ENCODE data around the gene PRR7. TPM values are rescaled to one million over a fixed set of nuclear protein-coding genes. Genes with fewer than 3 reads are reported as not detected.
"Not testable (repeated sequence)": the region's sequence is repeated elsewhere in the genome, so short reads cannot be mapped to it uniquely, and the experiment has no call there.

PRR7 gene
- total RNA-seq, 4 donors from 2014 or later: 5.0 to 7.7 (median 6.4) TPM

GRCh38 chr5:177405805-177406204, 40.8 kb upstream of the PRR7 start:
- TF ChIP-seq POLR2A (IDR thresholded peaks at IDR 0.05) (no peak), CTCF (IDR thresholded peaks at IDR 0.05) (no peak)
- peaks cover 0 to 39% (median 10%) of the 10 kb centered on the region in 4 donors for H3K27me3 ChIP-seq
- no peak for DNase-seq
- H3K4me1 ChIP-seq: peaks cover 29 to 40% (median 34%) of the 10 kb centered on the region in 3 donors
- H3K36me3 ChIP-seq: no peaks in the 10 kb centered on the region
- intact Hi-C loops (cut with DNase I): loop anchor here (5.0 kb wide), 1 partner anchor 46 kb away; no protein-coding TSS in a partner anchor
- 75% methylated on average over 1 of the region's 5 CpGs; no CpG with 5 or more reads in 1 of the 2 donors for WGBS, 2 donors
- H3K9me3 ChIP-seq: no peaks in the 10 kb centered on the region
- no peak overlapping the region for H3K4me3 ChIP-seq
- H3K27ac ChIP-seq: no peak overlapping the region

- Histone ChIP-seq H3K27ac (no peak within 1 kb of the TSS), H3K9me3 (no peaks in the 10 kb centered on the region), H3K36me3 (no peaks in the 10 kb centered on the region), H3K4me3 (no peak within 1 kb of the TSS), H3K27me3 (peaks cover 0 to 6% (median 0%) of the 10 kb centered on the region in 4 donors), H3K4me1 (peaks cover 9 to 24% (median 16%) of the 10 kb centered on the region in 3 donors)
- TF ChIP-seq POLR2A (IDR thresholded peaks at IDR 0.05) (no peak), CTCF (IDR thresholded peaks at IDR 0.05) (no peak)
- WGBS, 2 donors: 86 to 90% methylated on average over 5 to 6 of the region's 9 CpGs
- intact Hi-C loops (cut with DNase I): loop anchor here (5.0 kb wide), 1 partner anchor 43 kb away; no protein-coding TSS in a partner anchor
- no peak for DNase-seq
Observed at GRCh38 chr5:177409043-177409801, 37.4 kb upstream of the PRR7 start, which contains the start of gene F12. F12 (minus strand) TSS chr5:177409564; CDS start chr5:177409527, 37 bp downstream.

DNA sequence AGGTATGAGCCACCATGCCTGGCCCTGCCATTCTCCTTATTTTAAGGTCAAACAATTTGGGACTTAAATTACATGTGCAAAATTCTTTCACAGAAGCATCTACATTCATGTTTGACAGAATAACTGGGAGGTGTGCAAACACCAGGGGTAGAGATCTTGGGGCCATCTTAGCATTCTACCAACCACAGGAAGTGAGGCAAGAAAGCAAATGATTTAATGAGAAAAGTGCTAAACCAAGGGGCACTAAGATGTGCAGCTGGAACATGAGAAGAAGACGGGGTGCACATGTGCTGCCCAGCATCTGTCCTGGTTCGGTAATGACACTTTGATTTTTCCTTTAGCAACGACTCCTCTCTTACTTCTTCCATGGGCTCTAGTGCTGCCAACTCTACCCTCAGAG, 36.0 kb upstream of the PRR7 start:
- intact Hi-C loops (cut with DNase I): no loop called here
- Histone ChIP-seq H3K4me1 (peaks cover 0 to 10% (median 8%) of the 10 kb centered on the region in 3 donors), H3K27me3 (no peaks in the 10 kb centered on the region), H3K27ac (no peak overlapping the region), H3K9me3 (no peaks in the 10 kb centered on the region), H3K4me3 (no peak overlapping the region), H3K36me3 (no peaks in the 10 kb centered on the region)
- no peak for TF ChIP-seq POLR2A (IDR thresholded peaks at IDR 0.05)
- no peak for TF ChIP-seq CTCF (IDR thresholded peaks at IDR 0.05)
- DNase-seq: no peak
- 81 to 83% methylated on average over 3 of the region's 3 CpGs for WGBS, 2 donors

DNA sequence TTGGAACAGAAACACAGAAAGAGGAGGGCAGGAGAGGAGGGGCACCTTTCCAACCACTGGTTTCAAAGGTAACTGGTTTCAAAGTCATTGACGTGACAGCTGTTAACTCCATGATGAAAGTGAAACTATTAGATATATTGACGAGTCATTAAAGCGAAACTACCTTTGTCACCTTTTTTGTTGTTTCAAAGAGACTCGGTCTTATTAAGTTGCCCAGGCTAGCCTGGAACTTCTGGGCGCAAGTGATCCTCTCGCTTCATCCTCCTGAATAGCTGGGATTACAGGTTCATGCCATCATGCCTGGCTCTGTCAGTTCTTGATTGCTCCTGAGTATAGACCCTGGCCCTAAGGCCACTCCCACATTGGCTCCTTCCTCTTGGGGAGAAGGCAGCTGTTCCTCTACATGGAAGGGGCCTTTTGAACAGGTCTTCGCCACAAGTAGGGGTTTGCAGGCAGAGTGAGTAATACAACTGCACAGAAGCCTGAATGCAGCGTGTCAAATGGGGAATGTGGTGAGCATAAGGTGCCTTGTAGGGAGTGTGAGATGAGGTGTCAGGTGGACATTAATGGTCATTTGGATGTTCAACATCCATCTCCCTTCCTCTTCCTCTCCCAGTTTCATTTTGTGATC, 33.9 kb upstream of the PRR7 start:
- DNase-seq: no peak
- Histone ChIP-seq H3K27me3 (no peaks in the 10 kb centered on the region), H3K9me3 (no peaks in the 10 kb centered on the region), H3K4me3 (peak overlapping the region in 2 of 4 donors; percentile 0 to 1), H3K27ac (peak overlapping the region in 3 of 4 donors; percentile 25 to 47 (median 34)), H3K36me3 (no peaks in the 10 kb centered on the region), H3K4me1 (peaks cover 0 to 17% (median 8%) of the 10 kb centered on the region in 3 donors)
- no peak for TF ChIP-seq POLR2A (IDR thresholded peaks at IDR 0.05)
- intact Hi-C loops (cut with DNase I): no loop called here
- 22 to 65% methylated on average over 7 of the region's 8 CpGs for WGBS, 2 donors

GRCh38 chr5:177414481-177414880, 32.1 kb upstream of the PRR7 start:
- no peaks in the 10 kb centered on the region for H3K27me3 ChIP-seq
- DNase-seq: no peak
- peaks cover 0 to 17% (median 8%) of the 10 kb centered on the region in 3 donors for H3K4me1 ChIP-seq
- no peak for TF ChIP-seq POLR2A (IDR thresholded peaks at IDR 0.05)
- TF ChIP-seq CTCF (IDR thresholded peaks at IDR 0.05): no peak
- no peak overlapping the region for H3K27ac ChIP-seq
- intact Hi-C loops (cut with DNase I): no loop called here
- no peaks in the 10 kb centered on the region for H3K36me3 ChIP-seq
- no peaks in the 10 kb centered on the region for H3K9me3 ChIP-seq
- H3K4me3 ChIP-seq: no peak overlapping the region
- WGBS, 2 donors: 76 to 91% methylated on average over 3 of the region's 3 CpGs

DNA sequence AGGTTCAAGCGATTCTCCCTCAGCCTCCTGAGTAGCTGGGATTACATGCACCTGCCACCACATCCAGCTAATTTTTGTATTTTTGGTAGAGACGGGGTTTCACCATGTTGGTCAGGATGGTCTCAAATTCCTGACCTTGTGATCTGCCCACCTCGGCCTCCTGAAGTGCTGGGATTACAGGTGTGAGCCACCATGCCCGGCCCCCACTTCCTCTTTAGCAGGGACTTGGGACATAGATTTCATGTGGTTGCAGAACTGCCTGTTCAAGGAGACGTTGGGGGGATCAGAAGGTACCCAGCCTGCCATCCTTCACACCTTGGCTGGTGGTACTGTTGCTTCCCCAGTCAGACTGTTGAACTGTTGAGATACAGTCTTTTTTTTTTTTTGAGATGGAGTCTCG, 29.5 kb upstream of the PRR7 start:
- 81 to 87% methylated on average over 5 of the region's 6 CpGs for WGBS, 2 donors

More for the DNA sequence above, 29.5 kb upstream of the PRR7 start:
- Histone ChIP-seq H3K4me1 (peaks cover 0 to 17% (median 8%) of the 10 kb centered on the region in 3 donors), H3K27ac (peak overlapping the region in 1 of 4 donors; percentile 50)
- intact Hi-C loops (cut with DNase I); H3K27me3 ChIP-seq; H3K4me3 ChIP-seq; H3K9me3 ChIP-seq; DNase-seq; H3K36me3 ChIP-seq: not testable (repeated sequence)

Data from esophagus squamous epithelium (tissue), 5 donors.